Esophagus squamous epithelium (tissue), 4 donors: ENCODE measurements around the gene CHD1L.

Source experiments
- POLR2A ChIP-seq, 4 donors: fragments of 450-650 bp; IDR thresholded peaks; one replicate each; pipeline ENCODE4 v1.6.1; 2017; ENCODE audit warnings: antibody characterized with exemption in 4 of 4, mild to moderate bottlenecking in 4 of 4, moderate library complexity in 3 of 4
- TF ChIP-seq, protein P1 (sequence below), 6 experiments: fragments of 450-650 bp in 4 of 6; fragments of 200-600 bp in 2 of 6; sonication (generic) in 2 of 6; IDR thresholded peaks; one replicate each; pipeline ENCODE4 v1.5.1; 2016 to 2019; ENCODE audit warnings: antibody characterized with exemption in 6 of 6, mild to moderate bottlenecking in 4 of 6, moderate library complexity in 4 of 6

- TF ChIP-seq, protein P1, sequence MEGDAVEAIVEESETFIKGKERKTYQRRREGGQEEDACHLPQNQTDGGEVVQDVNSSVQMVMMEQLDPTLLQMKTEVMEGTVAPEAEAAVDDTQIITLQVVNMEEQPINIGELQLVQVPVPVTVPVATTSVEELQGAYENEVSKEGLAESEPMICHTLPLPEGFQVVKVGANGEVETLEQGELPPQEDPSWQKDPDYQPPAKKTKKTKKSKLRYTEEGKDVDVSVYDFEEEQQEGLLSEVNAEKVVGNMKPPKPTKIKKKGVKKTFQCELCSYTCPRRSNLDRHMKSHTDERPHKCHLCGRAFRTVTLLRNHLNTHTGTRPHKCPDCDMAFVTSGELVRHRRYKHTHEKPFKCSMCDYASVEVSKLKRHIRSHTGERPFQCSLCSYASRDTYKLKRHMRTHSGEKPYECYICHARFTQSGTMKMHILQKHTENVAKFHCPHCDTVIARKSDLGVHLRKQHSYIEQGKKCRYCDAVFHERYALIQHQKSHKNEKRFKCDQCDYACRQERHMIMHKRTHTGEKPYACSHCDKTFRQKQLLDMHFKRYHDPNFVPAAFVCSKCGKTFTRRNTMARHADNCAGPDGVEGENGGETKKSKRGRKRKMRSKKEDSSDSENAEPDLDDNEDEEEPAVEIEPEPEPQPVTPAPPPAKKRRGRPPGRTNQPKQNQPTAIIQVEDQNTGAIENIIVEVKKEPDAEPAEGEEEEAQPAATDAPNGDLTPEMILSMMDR (IDR thresholded peaks at IDR 0.05) = no peak
- TF ChIP-seq POLR2A (IDR thresholded peaks at IDR 0.05) = no peak
Observed at GRCh38 chr1:147283011-147283410, 40.5 kb downstream of the CHD1L start.
